Loucy (cell line): ENCODE measurements around the gene UBE3D.

Experiments
- EZH2phosphoT487 ChIP-seq: fragments of 200-600 bp; IDR thresholded peaks from 2 replicates; pipeline ENCODE4 v1.6.1; 2018; ENCODE audit warnings: antibody characterized with exemption, mild to moderate bottlenecking, moderate library complexity, borderline replicate concordance
- TF ChIP-seq, protein P1 (sequence below): fragments of 200-600 bp; sonication (generic); conservative IDR thresholded peaks from 2 replicates; pipeline ENCODE4 v1.5.1; 2014; ENCODE audit warnings: mild to moderate bottlenecking, antibody characterized with exemption, low read length

DNA sequence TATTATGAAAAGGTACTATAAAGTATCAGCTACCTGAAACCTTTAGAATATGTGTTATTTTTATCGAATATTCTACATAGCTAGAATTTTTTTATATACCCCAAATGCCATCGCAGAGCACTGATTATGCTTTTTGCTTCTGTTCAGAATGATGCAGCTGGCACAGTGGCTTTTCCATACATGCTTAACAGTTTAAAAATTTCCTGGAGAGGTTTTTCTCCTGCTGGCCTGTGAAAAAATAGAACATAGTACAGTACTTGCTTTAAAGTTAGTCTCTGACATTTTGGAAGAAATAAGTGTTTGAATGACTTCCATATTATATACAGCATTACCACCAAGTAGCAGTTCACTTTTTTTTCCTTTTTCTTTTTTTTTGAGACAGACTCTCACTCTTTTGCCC is 7.1 kb upstream of the UBE3D start:
- TF ChIP-seq, protein P1, sequence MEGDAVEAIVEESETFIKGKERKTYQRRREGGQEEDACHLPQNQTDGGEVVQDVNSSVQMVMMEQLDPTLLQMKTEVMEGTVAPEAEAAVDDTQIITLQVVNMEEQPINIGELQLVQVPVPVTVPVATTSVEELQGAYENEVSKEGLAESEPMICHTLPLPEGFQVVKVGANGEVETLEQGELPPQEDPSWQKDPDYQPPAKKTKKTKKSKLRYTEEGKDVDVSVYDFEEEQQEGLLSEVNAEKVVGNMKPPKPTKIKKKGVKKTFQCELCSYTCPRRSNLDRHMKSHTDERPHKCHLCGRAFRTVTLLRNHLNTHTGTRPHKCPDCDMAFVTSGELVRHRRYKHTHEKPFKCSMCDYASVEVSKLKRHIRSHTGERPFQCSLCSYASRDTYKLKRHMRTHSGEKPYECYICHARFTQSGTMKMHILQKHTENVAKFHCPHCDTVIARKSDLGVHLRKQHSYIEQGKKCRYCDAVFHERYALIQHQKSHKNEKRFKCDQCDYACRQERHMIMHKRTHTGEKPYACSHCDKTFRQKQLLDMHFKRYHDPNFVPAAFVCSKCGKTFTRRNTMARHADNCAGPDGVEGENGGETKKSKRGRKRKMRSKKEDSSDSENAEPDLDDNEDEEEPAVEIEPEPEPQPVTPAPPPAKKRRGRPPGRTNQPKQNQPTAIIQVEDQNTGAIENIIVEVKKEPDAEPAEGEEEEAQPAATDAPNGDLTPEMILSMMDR: no peak
- no peak for TF ChIP-seq EZH2phosphoT487
